ENCODE measurements around the gene CTSK. TPM values are rescaled to one million over a fixed set of nuclear protein-coding genes. Genes with fewer than 3 reads are reported as not detected.

CTSK gene
- polyA plus RNA-seq, 1 experiment, result 70.7 TPM

DNA sequence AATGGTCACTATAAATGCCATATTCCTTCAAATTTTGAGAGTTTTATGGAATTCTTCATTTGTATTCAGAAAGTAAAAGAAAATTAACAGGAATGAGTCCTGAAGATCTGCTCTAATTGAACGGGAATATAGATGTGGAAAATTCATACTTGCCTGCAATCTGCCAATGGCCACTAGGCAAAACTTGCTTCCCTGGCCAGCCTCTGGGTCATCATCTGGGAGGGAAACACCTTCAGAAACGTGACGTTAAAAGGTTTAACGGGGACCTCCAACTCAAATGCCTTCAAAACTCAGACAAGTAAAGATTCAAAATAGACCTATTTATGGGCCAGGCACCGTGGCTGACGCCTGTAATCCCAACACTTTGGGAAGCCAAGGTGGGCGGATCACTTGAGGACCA is 21.7 kb upstream of the CTSK start:
- DNase-seq (ENCODE audit: low read depth), result no peak
- POLR2A ChIA-PET, result no interaction called here
- CTCF ChIA-PET, result interaction anchor here (0.8 to 1.6 kb wide), 3 partner anchors 13 to 269 kb away, joined by 3 read pairs; no protein-coding TSS in a partner anchor
- H3K27me3 ChIP-seq (ENCODE audit: control insufficient read depth, insufficient read depth, low read length), result no peaks in the 10 kb centered on the region
- H3K4me3 ChIP-seq (ENCODE audit: low read depth, low read length), result no peak overlapping the region
- TF ChIP-seq, protein P1, sequence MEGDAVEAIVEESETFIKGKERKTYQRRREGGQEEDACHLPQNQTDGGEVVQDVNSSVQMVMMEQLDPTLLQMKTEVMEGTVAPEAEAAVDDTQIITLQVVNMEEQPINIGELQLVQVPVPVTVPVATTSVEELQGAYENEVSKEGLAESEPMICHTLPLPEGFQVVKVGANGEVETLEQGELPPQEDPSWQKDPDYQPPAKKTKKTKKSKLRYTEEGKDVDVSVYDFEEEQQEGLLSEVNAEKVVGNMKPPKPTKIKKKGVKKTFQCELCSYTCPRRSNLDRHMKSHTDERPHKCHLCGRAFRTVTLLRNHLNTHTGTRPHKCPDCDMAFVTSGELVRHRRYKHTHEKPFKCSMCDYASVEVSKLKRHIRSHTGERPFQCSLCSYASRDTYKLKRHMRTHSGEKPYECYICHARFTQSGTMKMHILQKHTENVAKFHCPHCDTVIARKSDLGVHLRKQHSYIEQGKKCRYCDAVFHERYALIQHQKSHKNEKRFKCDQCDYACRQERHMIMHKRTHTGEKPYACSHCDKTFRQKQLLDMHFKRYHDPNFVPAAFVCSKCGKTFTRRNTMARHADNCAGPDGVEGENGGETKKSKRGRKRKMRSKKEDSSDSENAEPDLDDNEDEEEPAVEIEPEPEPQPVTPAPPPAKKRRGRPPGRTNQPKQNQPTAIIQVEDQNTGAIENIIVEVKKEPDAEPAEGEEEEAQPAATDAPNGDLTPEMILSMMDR (IDR thresholded peaks at IDR 0.05; ENCODE audit: insufficient read depth, low read depth, low read length), result peak; percentile 25; the same call in 1 of the 2 replicates
- H3K36me3 ChIP-seq (ENCODE audit: control insufficient read depth, insufficient read depth, low read length), result peaks cover 15% of the 10 kb centered on the region

DNA sequence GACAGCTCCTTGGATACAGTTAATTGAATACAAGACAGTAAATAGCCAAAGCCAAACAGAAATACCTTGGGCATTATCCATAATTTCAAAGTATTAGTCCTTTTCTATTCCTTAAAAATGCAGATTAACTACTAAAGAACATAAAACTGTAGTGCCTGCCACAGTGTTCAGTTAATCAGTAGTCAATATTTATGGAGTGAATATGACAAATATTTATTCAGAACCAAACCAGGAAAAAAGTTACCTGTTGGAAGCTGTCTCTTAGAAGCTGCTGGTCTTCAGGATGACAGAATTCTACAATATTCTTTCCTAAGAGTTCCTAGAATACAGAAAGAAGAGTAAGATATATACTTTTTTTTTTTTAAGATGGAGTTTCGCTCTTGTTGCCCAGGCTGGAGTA is 18.2 kb upstream of the CTSK start:
- TF ChIP-seq, protein P1 (IDR thresholded peaks at IDR 0.05; ENCODE audit: insufficient read depth, low read depth, low read length), result no peak
- H3K36me3 ChIP-seq (ENCODE audit: control insufficient read depth, insufficient read depth, low read length), result peaks cover 10% of the 10 kb centered on the region
- CTCF ChIA-PET, result interaction anchor here (0.5 to 3.8 kb wide), 5 partner anchors 10 to 96 kb away, joined by 3 to 19 read pairs (median 6); no protein-coding TSS in a partner anchor
- POLR2A ChIA-PET, result no interaction called here
- H3K27me3 ChIP-seq (ENCODE audit: control insufficient read depth, insufficient read depth, low read length), result no peaks in the 10 kb centered on the region
- no peak for DNase-seq (ENCODE audit: low read depth)
- no peak overlapping the region for H3K4me3 ChIP-seq (ENCODE audit: low read depth, low read length)

DNA sequence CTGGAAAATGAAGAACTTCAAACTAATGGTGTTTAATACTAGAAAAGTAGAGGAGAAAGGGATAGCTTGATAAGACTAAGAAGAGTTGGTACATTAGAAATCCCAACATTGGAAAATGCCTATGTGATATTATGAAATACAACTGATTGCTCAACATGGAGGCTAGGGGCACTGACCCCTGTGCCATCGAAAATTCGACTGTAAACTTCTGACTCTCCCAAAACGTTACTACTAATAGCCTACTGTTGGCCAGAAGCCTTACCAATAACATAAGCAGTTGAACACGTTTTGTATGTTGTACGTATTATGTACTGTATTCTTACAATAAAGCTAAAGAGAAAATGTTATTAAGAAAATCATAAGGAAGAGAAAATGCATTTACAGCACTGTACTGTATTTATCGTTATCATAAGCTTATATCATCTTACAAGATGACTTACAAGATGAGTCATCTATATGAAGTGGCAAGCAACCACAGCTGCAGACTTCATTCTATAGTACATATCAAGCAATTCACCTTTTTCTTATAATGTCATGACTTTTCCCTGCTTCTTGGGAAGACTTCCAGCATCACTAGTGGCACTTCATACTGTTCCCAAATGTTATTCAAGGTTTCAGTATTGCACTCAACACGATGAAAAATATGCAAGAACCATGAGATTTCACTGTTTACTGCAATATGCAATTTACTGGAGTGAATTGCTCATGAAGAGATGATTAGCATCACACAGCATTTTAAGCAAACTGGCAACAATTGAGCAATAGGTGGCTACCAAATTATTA is 12.9 kb upstream of the CTSK start:
- Histone ChIP-seq H3K27me3 (ENCODE audit: control insufficient read depth, insufficient read depth, low read length) (no peaks in the 10 kb centered on the region), H3K4me3 (ENCODE audit: low read depth, low read length) (no peak overlapping the region), H3K36me3 (ENCODE audit: control insufficient read depth, insufficient read depth, low read length) (peaks cover 11% of the 10 kb centered on the region)
- ChIA-PET POLR2A (no interaction called here), CTCF (interaction anchor here (1.3 to 1.5 kb wide), 4 partner anchors 9 to 260 kb away, joined by 4 to 5 read pairs (median 4); no protein-coding TSS in a partner anchor)
- no peak for DNase-seq (ENCODE audit: low read depth)
- TF ChIP-seq, protein P1 (IDR thresholded peaks at IDR 0.05; ENCODE audit: insufficient read depth, low read depth, low read length), result no peak

DNA sequence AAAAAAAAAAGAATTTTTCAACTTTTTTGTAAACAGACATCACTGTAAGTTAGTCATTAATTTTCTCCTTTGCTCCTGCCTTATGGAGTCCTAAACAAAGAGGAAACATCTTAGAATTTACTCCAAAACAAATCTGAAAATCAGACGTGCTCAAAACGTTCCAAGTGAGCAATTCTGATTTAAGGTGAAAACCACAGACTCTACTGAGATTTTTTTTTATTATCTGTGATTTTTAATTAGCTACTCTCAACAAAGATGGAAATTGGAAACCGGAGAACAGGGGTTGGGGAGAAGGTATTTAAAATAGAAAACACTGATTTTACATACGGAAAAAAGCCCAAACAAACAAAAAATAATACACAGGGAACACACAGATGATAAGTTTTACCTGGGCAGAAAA is 7.8 kb upstream of the CTSK start:
- Histone ChIP-seq H3K27me3 (ENCODE audit: control insufficient read depth, insufficient read depth, low read length) (no peaks in the 10 kb centered on the region), H3K36me3 (ENCODE audit: control insufficient read depth, insufficient read depth, low read length) (peaks cover 23% of the 10 kb centered on the region), H3K4me3 (ENCODE audit: low read depth, low read length) (no peak overlapping the region)
- CTCF ChIA-PET, result interaction anchor here (0.6 to 1.8 kb wide), 4 partner anchors 10 to 329 kb away, joined by 3 to 9 read pairs (median 4); partner anchors contain the start of gene TARS2
- POLR2A ChIA-PET, result no interaction called here
- TF ChIP-seq, protein P1 (IDR thresholded peaks at IDR 0.05; ENCODE audit: insufficient read depth, low read depth, low read length), result no peak
- no peak for DNase-seq (ENCODE audit: low read depth)

DNA sequence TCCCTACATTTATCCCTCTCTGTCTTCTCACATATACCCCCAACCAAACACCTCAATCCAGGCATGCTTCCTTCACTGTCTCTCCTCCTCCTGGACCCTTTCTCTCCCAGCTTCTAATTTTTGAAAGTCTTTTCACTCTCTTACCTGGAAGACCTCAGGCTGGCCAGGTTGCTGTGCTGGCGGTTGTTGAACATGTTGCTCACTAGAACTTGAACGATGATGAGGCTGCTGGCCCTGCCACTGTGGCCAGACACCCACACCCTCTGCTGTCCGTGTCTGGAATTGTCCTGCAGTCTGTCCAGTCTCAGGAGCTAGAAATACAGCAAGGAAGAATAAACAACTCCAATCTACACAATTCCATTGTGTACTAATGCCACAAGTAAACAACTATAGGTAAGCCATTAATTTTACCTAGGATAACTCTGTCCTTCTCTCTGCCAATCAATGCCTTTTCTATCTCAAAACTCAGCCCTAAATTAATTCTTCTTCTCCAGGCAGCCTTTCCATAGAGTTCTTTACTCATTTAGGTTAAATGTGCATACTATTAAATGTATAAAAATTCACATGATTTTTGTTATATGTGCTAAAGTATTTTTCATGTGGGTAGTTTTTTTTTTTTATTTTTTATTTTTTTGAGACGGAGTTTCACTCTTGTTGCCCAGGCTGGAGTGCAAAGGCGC is 5.1 kb upstream of the CTSK start:
- CTCF ChIA-PET, result interaction anchor here (0.6 to 2.4 kb wide), 21 partner anchors 9 to 589 kb away, joined by 3 to 19 read pairs (median 3); partner anchors contain the start of gene ENSA
- no peak overlapping the region for H3K4me3 ChIP-seq (ENCODE audit: low read depth, low read length)
- DNase-seq (ENCODE audit: low read depth), result no peak
- TF ChIP-seq, protein P1 (IDR thresholded peaks at IDR 0.05; ENCODE audit: insufficient read depth, low read depth, low read length), result peak; percentile 85
- POLR2A ChIA-PET, result interaction anchor here (0.6 kb wide), 2 partner anchors 234 to 251 kb away, joined by 3 to 15 read pairs; partner anchors contain the start of gene MCL1
- no peaks in the 10 kb centered on the region for H3K27me3 ChIP-seq (ENCODE audit: control insufficient read depth, insufficient read depth, low read length)
- H3K36me3 ChIP-seq (ENCODE audit: control insufficient read depth, insufficient read depth, low read length), result peaks cover 23% of the 10 kb centered on the region
